Adrenal gland (tissue), 12 donors: ENCODE data around the gene ABCA1. TPM values are rescaled to one million over a fixed set of nuclear protein-coding genes. Genes with fewer than 3 reads are reported as not detected.

Experiments used
- DNase-seq, 7 donors: peaks; one replicate each; pipeline ENCODE4 v3.0.0-alpha.2; 2019 to 2020
- H3K27ac ChIP-seq, 5 donors: fragments of 200-600 bp; sonication (generic) in 4 of 5; 1 replicate in 3 of 5; 2 replicates in 2 of 5; pipeline versions ENCODE4 v1.5.1 to v1.8.0; 2016 to 2020; ENCODE audit warnings: mild to moderate bottlenecking in 1 of 5
- H3K27me3 ChIP-seq: fragments of 200-600 bp; 2 replicates; pipeline ENCODE4 v1.8.0; 2021
- H3K36me3 ChIP-seq, 2 donors: fragments of 200-600 bp; replicated peaks in 1 of 2; 1 replicate in 1 of 2; 2 replicates in 1 of 2; pipeline versions ENCODE4 v1.5.1 to v1.8.0; 2018 to 2022
- H3K4me1 ChIP-seq, 2 donors: fragments of 200-600 bp; replicated peaks in 1 of 2; 1 replicate in 1 of 2; 2 replicates in 1 of 2; pipeline versions ENCODE4 v1.5.1 to v1.8.0; 2018 to 2021
- H3K4me3 ChIP-seq, 4 donors: fragments of 200-600 bp; sonication (generic) in 3 of 4; one replicate each; pipeline ENCODE4 v1.5.1; 2016 to 2018
- H3K9me3 ChIP-seq, 3 donors: fragments of 200-600 bp; sonication (generic) in 1 of 3; replicated peaks in 1 of 3; 1 replicate in 2 of 3; 2 replicates in 1 of 3; pipeline versions ENCODE4 v1.5.1 to v1.8.0; 2016 to 2021
- POLR2A ChIP-seq, 2 donors: fragments of 450-650 bp; IDR thresholded peaks; one replicate each; pipeline ENCODE4 v1.6.1; 2017; ENCODE audit warnings: antibody characterized with exemption in 2 of 2, mild to moderate bottlenecking in 2 of 2, moderate library complexity in 1 of 2
- WGBS, 4 donors: extraction: QIAGEN DNeasy Blood & Tissue Kit in 2 of 4; methylation state at CpG; one replicate each; pipeline versions ENCODE4 v1.1.5 to v1.1.7; 2013 to 2017; 5-methylcytosine and 5-hydroxymethylcytosine counted together
- intact Hi-C, 2 donors: fragments of 100-400 bp; cut with DNase I; formaldehyde crosslinking; loops; one replicate each; pipeline versions ENCODE4 v1.14.1 to v1.15.0; 2022 to 2023
- polyA plus RNA-seq, 3 donors: library from polyadenylated mRNA; stranded (reverse); fragments of 200-250 nt in 2 of 3; fragments of 350-450 nt in 1 of 3; fragmentation: Illumina TruSeq in 1 of 3; extraction: RNeasy Lipid Tissue Mini Kit (QIAGEN cat#74804) in 1 of 3; gene quantifications; one replicate each; pipeline ENCODE4 v1.2.3, GENCODE V29; 2013 to 2014
- total RNA-seq, 9 donors: library from RNA; depleted of rRNA in 4 of 9; stranded (reverse); fragments of >200 nt in 4 of 9; fragments of 120-200 nt in 1 of 9; fragmentation: NEBNext Ultra II Directional in 1 of 9; extraction: Animal tissue kit (Norgen Biotek cat#: 25700) in 1 of 9; gene quantifications; one replicate each; pipeline versions ENCODE4 v1.1.0 to v1.2.4, GENCODE V29; 2013 to 2023
- TF ChIP-seq, protein P1 (sequence below), 6 experiments: fragments of 450-650 bp in 4 of 6; fragments of 200-600 bp in 2 of 6; sonication (generic) in 1 of 6; IDR thresholded peaks; 1 replicate in 5 of 6; 2 replicates in 1 of 6; pipeline versions ENCODE4 v1.5.1 to v1.8.0; 2016 to 2021; ENCODE audit warnings: antibody characterized with exemption in 6 of 6, mild to moderate bottlenecking in 2 of 6, moderate library complexity in 1 of 6
- donor health status: healthy with polysubstance abuse.
- donor health status: Bipolar disorder and iron deficiency.
- donor health status: DM: yes; HTN: yes; CAD: no.
- donor health status: DM: no; HTN: no; CAD: no.
- donor health status: DM: no; HTN: no; CAD: no.
- donor health status: DM: yes; HTN: yes; CAD: no.

The ABCA1 gene
- total and polyA plus RNA-seq, 12 donors = 26.8 to 446 (median 134) TPM

DNA sequence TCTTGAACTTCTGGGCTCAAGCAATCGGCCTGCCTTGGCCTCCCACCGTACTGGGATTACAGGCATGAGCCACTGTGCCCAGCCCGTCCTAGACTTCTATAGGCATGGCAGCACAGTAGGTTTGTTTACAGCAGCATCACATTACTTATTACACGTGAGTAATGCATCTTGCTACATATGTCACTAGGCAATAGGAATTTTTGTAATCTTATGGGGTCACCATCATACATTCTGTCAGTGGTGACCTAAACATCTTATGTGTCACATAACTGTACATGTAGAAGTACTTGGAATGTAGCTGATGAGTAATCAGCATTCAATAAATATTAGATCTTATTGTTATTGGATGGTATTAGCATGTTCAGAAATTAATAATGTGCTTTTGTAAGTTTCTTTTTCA is 22.9 kb upstream of the ABCA1 start:
- Histone ChIP-seq H3K9me3 (no peaks in the 10 kb centered on the region), H3K27ac (no peak overlapping the region), H3K4me3 (no peak overlapping the region), H3K36me3 (no peaks in the 10 kb centered on the region), H3K27me3 (no peaks in the 10 kb centered on the region), H3K4me1 (no peaks in the 10 kb centered on the region)
- intact Hi-C loops = no loop called here
- DNase-seq = no peak
- 87 to 95% (median 92%) methylated on average over 4 of the region's 4 CpGs for WGBS, 4 donors
- TF ChIP-seq POLR2A (IDR thresholded peaks at IDR 0.05) = no peak
- TF ChIP-seq, protein P1, sequence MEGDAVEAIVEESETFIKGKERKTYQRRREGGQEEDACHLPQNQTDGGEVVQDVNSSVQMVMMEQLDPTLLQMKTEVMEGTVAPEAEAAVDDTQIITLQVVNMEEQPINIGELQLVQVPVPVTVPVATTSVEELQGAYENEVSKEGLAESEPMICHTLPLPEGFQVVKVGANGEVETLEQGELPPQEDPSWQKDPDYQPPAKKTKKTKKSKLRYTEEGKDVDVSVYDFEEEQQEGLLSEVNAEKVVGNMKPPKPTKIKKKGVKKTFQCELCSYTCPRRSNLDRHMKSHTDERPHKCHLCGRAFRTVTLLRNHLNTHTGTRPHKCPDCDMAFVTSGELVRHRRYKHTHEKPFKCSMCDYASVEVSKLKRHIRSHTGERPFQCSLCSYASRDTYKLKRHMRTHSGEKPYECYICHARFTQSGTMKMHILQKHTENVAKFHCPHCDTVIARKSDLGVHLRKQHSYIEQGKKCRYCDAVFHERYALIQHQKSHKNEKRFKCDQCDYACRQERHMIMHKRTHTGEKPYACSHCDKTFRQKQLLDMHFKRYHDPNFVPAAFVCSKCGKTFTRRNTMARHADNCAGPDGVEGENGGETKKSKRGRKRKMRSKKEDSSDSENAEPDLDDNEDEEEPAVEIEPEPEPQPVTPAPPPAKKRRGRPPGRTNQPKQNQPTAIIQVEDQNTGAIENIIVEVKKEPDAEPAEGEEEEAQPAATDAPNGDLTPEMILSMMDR (IDR thresholded peaks at IDR 0.05) = no peak

DNA sequence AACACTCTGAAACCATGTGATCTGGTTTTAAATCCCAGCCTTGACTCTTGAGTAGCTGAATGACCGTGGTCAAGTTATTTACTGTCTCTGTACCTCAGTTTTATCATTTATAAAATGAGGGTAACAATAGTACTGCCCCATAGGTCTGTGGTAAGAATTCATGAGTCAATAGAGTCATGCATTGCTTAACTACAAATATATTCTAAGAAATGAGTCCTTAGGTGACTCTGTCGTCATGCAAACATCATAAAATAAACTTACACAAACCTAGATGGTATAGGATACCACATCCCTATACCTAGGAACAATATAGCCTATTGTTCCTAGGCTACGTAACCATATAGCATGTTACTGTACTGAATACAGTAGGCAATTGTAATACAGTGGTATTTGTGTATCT is 20.3 kb upstream of the ABCA1 start:
- DNase-seq = no peak
- 79 to 88% (median 86%) methylated on average over 3 of the region's 3 CpGs for WGBS, 4 donors
- H3K36me3 ChIP-seq = no peaks in the 10 kb centered on the region
- no peaks in the 10 kb centered on the region for H3K4me1 ChIP-seq
- H3K27me3 ChIP-seq = no peaks in the 10 kb centered on the region
- no peaks in the 10 kb centered on the region for H3K9me3 ChIP-seq
- no peak for TF ChIP-seq POLR2A (IDR thresholded peaks at IDR 0.05)
- TF ChIP-seq, protein P1 (IDR thresholded peaks at IDR 0.05) = no peak
- intact Hi-C loops = no loop called here
- H3K27ac ChIP-seq = no peak overlapping the region
- no peak overlapping the region for H3K4me3 ChIP-seq

DNA sequence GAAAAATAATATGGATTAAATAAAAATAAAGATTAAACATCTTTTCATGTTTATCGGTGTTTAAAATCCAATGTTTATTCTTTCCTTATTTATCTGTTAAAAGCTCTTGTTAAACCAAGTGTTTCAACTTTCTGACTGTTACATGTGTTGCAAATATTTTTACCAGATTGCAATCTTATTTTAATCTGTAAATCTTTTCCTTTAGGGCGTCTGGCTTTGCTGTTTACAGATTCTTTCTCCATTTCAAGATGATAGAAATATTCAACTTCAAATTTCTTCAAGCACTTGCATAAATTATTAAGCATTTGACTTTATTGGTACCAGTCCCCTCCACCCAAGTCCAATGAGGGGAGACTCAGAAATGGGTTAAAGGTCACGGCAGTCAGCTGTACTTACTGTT is 16.9 kb upstream of the ABCA1 start:
- intact Hi-C loops = no loop called here
- no peak overlapping the region for H3K27ac ChIP-seq
- no peak for DNase-seq
- no peak overlapping the region for H3K4me3 ChIP-seq
- H3K27me3 ChIP-seq = no peaks in the 10 kb centered on the region
- no peaks in the 10 kb centered on the region for H3K4me1 ChIP-seq
- no peak for TF ChIP-seq POLR2A (IDR thresholded peaks at IDR 0.05)
- TF ChIP-seq, protein P1 (IDR thresholded peaks at IDR 0.05) = no peak
- 83 to 90% (median 85%) methylated on average over 3 of the region's 3 CpGs for WGBS, 4 donors
- H3K9me3 ChIP-seq = no peaks in the 10 kb centered on the region
- no peaks in the 10 kb centered on the region for H3K36me3 ChIP-seq

DNA sequence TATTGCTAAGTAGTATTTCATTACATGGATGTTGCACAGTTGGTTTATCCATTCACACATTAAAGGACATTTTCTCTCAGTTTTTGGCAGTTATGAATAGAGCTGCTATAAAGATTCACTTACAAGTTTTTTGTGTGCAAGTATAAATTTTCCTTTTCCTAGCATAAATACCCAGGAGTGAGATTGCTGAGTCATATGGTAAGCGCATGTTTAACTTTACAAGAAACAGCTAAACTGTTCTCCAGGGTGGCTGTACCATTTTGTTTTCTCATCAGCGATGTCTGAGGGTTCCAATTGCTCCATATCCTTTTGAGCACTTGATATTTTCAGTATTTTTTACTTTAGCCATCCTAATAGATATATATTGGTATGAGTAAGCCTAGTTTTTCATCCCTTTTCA is 16.4 kb upstream of the ABCA1 start:
- no peak overlapping the region for H3K27ac ChIP-seq
- H3K4me3 ChIP-seq = no peak overlapping the region
- no peaks in the 10 kb centered on the region for H3K4me1 ChIP-seq
- TF ChIP-seq, protein P1 (IDR thresholded peaks at IDR 0.05) = no peak
- TF ChIP-seq POLR2A (IDR thresholded peaks at IDR 0.05) = no peak
- 92 to 94% (median 93%) methylated on average over 2 of the region's 2 CpGs for WGBS, 4 donors
- intact Hi-C loops = no loop called here
- no peaks in the 10 kb centered on the region for H3K27me3 ChIP-seq
- H3K36me3 ChIP-seq = no peaks in the 10 kb centered on the region
- DNase-seq = no peak
- H3K9me3 ChIP-seq = no peaks in the 10 kb centered on the region
